ENCODE results near the gene ABLIM2. TPM values are rescaled to one million over a fixed set of nuclear protein-coding genes. Genes with fewer than 3 reads are reported as not detected.
A peak's percentile ranks its signal among the peaks of the same experiment; 100 is the strongest.

Gene ABLIM2
- total and polyA plus RNA-seq, 2 of the 13 experiments (the other 11 are each of a cell fraction or from before 2014, with no cell fraction given), result 0.20 to 0.37 TPM

GRCh38 chr4:8108261-8108660 is 50.4 kb downstream of the ABLIM2 start:
- Histone ChIP-seq H3K36me3 (replicated peaks in 1 of 2; ENCODE audit: control insufficient read depth in 1 of 2, insufficient read depth in 2 of 2, low read length in 2 of 2) (no peaks in the 10 kb centered on the region), H3K9me3 (ENCODE audit: low read length) (0 out of 2 replicates have a peak, but pooled peaks cover 4% of the 10 kb centered on the region), H3K4me1 (ENCODE audit: insufficient read depth, low read length) (peaks cover 24% of the 10 kb centered on the region), H3K9ac (ENCODE audit: insufficient read depth, low read depth, low read length) (no peak overlapping the region), H2AFZ (ENCODE audit: low read length) (no peak overlapping the region), H3K27ac (ENCODE audit: extremely low read length, insufficient read depth, low read length) (no peak overlapping the region), H3K4me2 (ENCODE audit: low read depth, low read length) (no peak overlapping the region; the same call in 1 of the 2 replicates), H4K20me1 (ENCODE audit: insufficient read depth, low read length) (no peaks in the 10 kb centered on the region), H3K4me3 (replicated peaks in 1 of 3; ENCODE audit: insufficient read depth in 1 of 3, low read depth in 2 of 3, low read length in 3 of 3) (no peak overlapping the region), H3K79me2 (ENCODE audit: insufficient read depth, low read length) (no peaks in the 10 kb centered on the region), H3K27me3 (ENCODE audit: control insufficient read depth in 1 of 2, insufficient read depth in 2 of 2, low read length in 2 of 2) (peaks cover 12 to 74% of the 10 kb centered on the region in 2 experiments)
- ChIA-PET POLR2A (no interaction called here), CTCF (ENCODE audit: low intra/inter-chr PET ratio, low total read pairs) (no interaction called here)
- intact Hi-C loops (cut with micrococcal nuclease; ENCODE audit: unreplicated experiment), result no loop called here
- FAIRE-seq (no peak), ATAC-seq (peak; percentile 50; the same call in 2 of the 3 replicates), DNase-seq (ENCODE audit: low spot score) (no peak)
- no peak for TF ChIP-seq ZNF740 (CRISPR knock-in tag; IDR thresholded peaks at IDR 0.05)
- TF ChIP-seq ZNF687 (CRISPR knock-in tag; IDR thresholded peaks at IDR 0.05), result peak; percentile 30; the same call in 1 of the 2 replicates
- TF ChIP-seq ZNF276 (CRISPR knock-in tag; IDR thresholded peaks at IDR 0.05; ENCODE audit: low read depth), result no peak
- no peak for TF ChIP-seq HCFC1 (IDR thresholded peaks at IDR 0.05; ENCODE audit: low read depth, low read length)
- no peak for TF ChIP-seq ETV6 (CRISPR knock-in tag; conservative IDR thresholded peaks at IDR 0.05)
- TF ChIP-seq HNF1B (CRISPR knock-in tag; IDR thresholded peaks at IDR 0.05), result 0 out of 2 replicates have a peak, but pooled peaks have one; percentile 24
- TF ChIP-seq MAF1 (CRISPR knock-in tag; IDR thresholded peaks at IDR 0.05; ENCODE audit: borderline replicate concordance), result no peak
- WGBS (ENCODE audit: low lambda C conversion rate), result 29% methylated on average over 10 of the region's 20 CpGs
- BruUV-seq (replicated peaks), result no TSS peak
- in situ Hi-C loops (cut with HindIII; ENCODE audit: extremely low pct_ligation_motif_present, low pct_unique_long_range_greater_than_20kb), result no loop called here

Measured in HepG2 (cell line).